ENCODE results near the gene SPATA21. TPM values are rescaled to one million over a fixed set of nuclear protein-coding genes. Genes with fewer than 3 reads are reported as not detected.
"Not testable (repeated sequence)": the region's sequence is repeated elsewhere in the genome, so short reads cannot be mapped to it uniquely, and the experiment has no call there.

The SPATA21 gene
- total RNA-seq, 4 donors from 2014 or later, result not detected

- H3K27ac ChIP-seq, result no peak overlapping the region
- no peak for DNase-seq
- H3K9me3 ChIP-seq, result no peaks in the 10 kb centered on the region
- H3K4me1 ChIP-seq, result no peaks in the 10 kb centered on the region
- H3K4me3 ChIP-seq, result no peak overlapping the region
- peaks cover 0 to 40% (median 0%) of the 10 kb centered on the region in 3 donors for H3K36me3 ChIP-seq
- TF ChIP-seq CTCF (IDR thresholded peaks at IDR 0.05), result no peak
- no peak for TF ChIP-seq POLR2A (IDR thresholded peaks at IDR 0.05)
- no peaks in the 10 kb centered on the region for H3K27me3 ChIP-seq
Measured at GRCh38 chr1:16462773-16463330, 25.6 kb upstream of the SPATA21 start.

GRCh38 chr1:16461681-16462080 is 24.5 kb upstream of the SPATA21 start:
- H3K27ac ChIP-seq, result no peak overlapping the region
- H3K36me3 ChIP-seq, result peaks cover 0 to 52% (median 0%) of the 10 kb centered on the region in 3 donors
- no peaks in the 10 kb centered on the region for H3K27me3 ChIP-seq
- H3K9me3 ChIP-seq, result no peaks in the 10 kb centered on the region
- no peaks in the 10 kb centered on the region for H3K4me1 ChIP-seq
- no peak for TF ChIP-seq CTCF (IDR thresholded peaks at IDR 0.05)
- TF ChIP-seq POLR2A (IDR thresholded peaks at IDR 0.05), result no peak
- no peak overlapping the region for H3K4me3 ChIP-seq
- DNase-seq, result no peak

- Histone ChIP-seq H3K36me3 (peaks cover 0 to 74% (median 0%) of the 10 kb centered on the region in 3 donors), H3K9me3 (no peaks in the 10 kb centered on the region)
- TF ChIP-seq CTCF (IDR thresholded peaks at IDR 0.05) (no peak), POLR2A (IDR thresholded peaks at IDR 0.05) (no peak)
Measured at GRCh38 chr1:16459352-16459925, 22.2 kb upstream of the SPATA21 start.

GRCh38 chr1:16458831-16459230 is 21.6 kb upstream of the SPATA21 start:
- Histone ChIP-seq H3K4me3 (no peak overlapping the region), H3K36me3 (peaks cover 0 to 80% (median 0%) of the 10 kb centered on the region in 3 donors), H3K4me1 (no peaks in the 10 kb centered on the region), H3K27me3 (no peaks in the 10 kb centered on the region), H3K27ac (no peak overlapping the region), H3K9me3 (no peaks in the 10 kb centered on the region)
- TF ChIP-seq POLR2A (IDR thresholded peaks at IDR 0.05) (no peak), CTCF (IDR thresholded peaks at IDR 0.05) (no peak)
- DNase-seq, result no peak

More at GRCh38 chr1:16459352-16459925, 22.2 kb upstream of the SPATA21 start:
- no peak overlapping the region for H3K27ac ChIP-seq
- H3K4me1 ChIP-seq, result no peaks in the 10 kb centered on the region
- no peaks in the 10 kb centered on the region for H3K27me3 ChIP-seq
- no peak overlapping the region for H3K4me3 ChIP-seq
- no peak for DNase-seq

GRCh38 chr1:16456151-16456550 is 18.9 kb upstream of the SPATA21 start:
- not testable (repeated sequence) for H3K4me3 ChIP-seq, H3K27me3 ChIP-seq, DNase-seq, H3K9me3 ChIP-seq, H3K4me1 ChIP-seq, H3K27ac ChIP-seq
- H3K36me3 ChIP-seq, result peaks cover 0 to 97% (median 0%) of the 10 kb centered on the region in 3 donors

- H3K9me3 ChIP-seq, H3K27me3 ChIP-seq, H3K4me3 ChIP-seq, DNase-seq, H3K27ac ChIP-seq, H3K4me1 ChIP-seq: not testable (repeated sequence)
- peaks cover 0 to 97% (median 0%) of the 10 kb centered on the region in 3 donors for H3K36me3 ChIP-seq
Measured at GRCh38 chr1:16454909-16455308, 17.7 kb upstream of the SPATA21 start.
